Adrenal gland (tissue), 12 donors: Measurements from ENCODE around the gene KIZ. TPM values are rescaled to one million over a fixed set of nuclear protein-coding genes. Genes with fewer than 3 reads are reported as not detected.

ENCODE experiments used
- DNase-seq, 7 donors: peaks; one replicate each; pipeline ENCODE4 v3.0.0-alpha.2; 2019 to 2020
- H3K27ac ChIP-seq, 5 donors: fragments of 200-600 bp; sonication (generic) in 4 of 5; 1 replicate in 3 of 5; 2 replicates in 2 of 5; pipeline versions ENCODE4 v1.5.1 to v1.8.0; 2016 to 2020; ENCODE audit warnings: mild to moderate bottlenecking in 1 of 5
- H3K27me3 ChIP-seq: fragments of 200-600 bp; 2 replicates; pipeline ENCODE4 v1.8.0; 2021
- H3K36me3 ChIP-seq, 2 donors: fragments of 200-600 bp; replicated peaks in 1 of 2; 1 replicate in 1 of 2; 2 replicates in 1 of 2; pipeline versions ENCODE4 v1.5.1 to v1.8.0; 2018 to 2022
- H3K4me1 ChIP-seq, 2 donors: fragments of 200-600 bp; replicated peaks in 1 of 2; 1 replicate in 1 of 2; 2 replicates in 1 of 2; pipeline versions ENCODE4 v1.5.1 to v1.8.0; 2018 to 2021
- H3K4me3 ChIP-seq, 4 donors: fragments of 200-600 bp; sonication (generic) in 3 of 4; one replicate each; pipeline ENCODE4 v1.5.1; 2016 to 2018
- H3K9me3 ChIP-seq, 3 donors: fragments of 200-600 bp; sonication (generic) in 1 of 3; replicated peaks in 1 of 3; 1 replicate in 2 of 3; 2 replicates in 1 of 3; pipeline versions ENCODE4 v1.5.1 to v1.8.0; 2016 to 2021
- POLR2A ChIP-seq, 2 donors: fragments of 450-650 bp; IDR thresholded peaks; one replicate each; pipeline ENCODE4 v1.6.1; 2017; ENCODE audit warnings: antibody characterized with exemption in 2 of 2, mild to moderate bottlenecking in 2 of 2, moderate library complexity in 1 of 2
- WGBS, 4 donors: extraction: QIAGEN DNeasy Blood & Tissue Kit in 2 of 4; methylation state at CpG; one replicate each; pipeline versions ENCODE4 v1.1.5 to v1.1.7; 2013 to 2017; 5-methylcytosine and 5-hydroxymethylcytosine counted together
- intact Hi-C, 2 donors: fragments of 100-400 bp; cut with DNase I; formaldehyde crosslinking; loops; one replicate each; pipeline versions ENCODE4 v1.14.1 to v1.15.0; 2022 to 2023
- polyA plus RNA-seq, 3 donors: library from polyadenylated mRNA; stranded (reverse); fragments of 200-250 nt in 2 of 3; fragments of 350-450 nt in 1 of 3; fragmentation: Illumina TruSeq in 1 of 3; extraction: RNeasy Lipid Tissue Mini Kit (QIAGEN cat#74804) in 1 of 3; gene quantifications; one replicate each; pipeline ENCODE4 v1.2.3, GENCODE V29; 2013 to 2014
- total RNA-seq, 9 donors: library from RNA; depleted of rRNA in 4 of 9; stranded (reverse); fragments of >200 nt in 4 of 9; fragments of 120-200 nt in 1 of 9; fragmentation: NEBNext Ultra II Directional in 1 of 9; extraction: Animal tissue kit (Norgen Biotek cat#: 25700) in 1 of 9; gene quantifications; one replicate each; pipeline versions ENCODE4 v1.1.0 to v1.2.4, GENCODE V29; 2013 to 2023
- TF ChIP-seq, protein P1 (sequence below), 6 experiments: fragments of 450-650 bp in 4 of 6; fragments of 200-600 bp in 2 of 6; sonication (generic) in 1 of 6; IDR thresholded peaks; 1 replicate in 5 of 6; 2 replicates in 1 of 6; pipeline versions ENCODE4 v1.5.1 to v1.8.0; 2016 to 2021; ENCODE audit warnings: antibody characterized with exemption in 6 of 6, mild to moderate bottlenecking in 2 of 6, moderate library complexity in 1 of 6
- donor health status: healthy with polysubstance abuse.
- donor health status: Bipolar disorder and iron deficiency.
- donor health status: DM: yes; HTN: yes; CAD: no.
- donor health status: DM: no; HTN: no; CAD: no.
- donor health status: DM: no; HTN: no; CAD: no.
- donor health status: DM: yes; HTN: yes; CAD: no.

The KIZ gene
- total and polyA plus RNA-seq, 12 donors, result 10.4 to 62.9 (median 15.3) TPM

GRCh38 chr20:21230686-21231085 lies 104.8 kb downstream of the KIZ start:
- peaks cover 0 to 7% of the 10 kb centered on the region in 2 donors for H3K36me3 ChIP-seq
- peaks cover under 1 to 1% of the 10 kb centered on the region in 2 donors for H3K4me1 ChIP-seq
- intact Hi-C loops, result loop anchor here in 1 of 2 donors (5.0 kb wide), 1 partner anchor 277 kb away; no protein-coding TSS in a partner anchor
- no peaks in the 10 kb centered on the region for H3K9me3 ChIP-seq
- 84 to 89% (median 87%) methylated on average over 4 of the region's 4 CpGs for WGBS, 4 donors
- DNase-seq, result no peak
- H3K27me3 ChIP-seq, result no peaks in the 10 kb centered on the region
- no peak overlapping the region for H3K4me3 ChIP-seq
- H3K27ac ChIP-seq, result no peak overlapping the region
- TF ChIP-seq POLR2A (IDR thresholded peaks at IDR 0.05), result no peak
- TF ChIP-seq, protein P1, sequence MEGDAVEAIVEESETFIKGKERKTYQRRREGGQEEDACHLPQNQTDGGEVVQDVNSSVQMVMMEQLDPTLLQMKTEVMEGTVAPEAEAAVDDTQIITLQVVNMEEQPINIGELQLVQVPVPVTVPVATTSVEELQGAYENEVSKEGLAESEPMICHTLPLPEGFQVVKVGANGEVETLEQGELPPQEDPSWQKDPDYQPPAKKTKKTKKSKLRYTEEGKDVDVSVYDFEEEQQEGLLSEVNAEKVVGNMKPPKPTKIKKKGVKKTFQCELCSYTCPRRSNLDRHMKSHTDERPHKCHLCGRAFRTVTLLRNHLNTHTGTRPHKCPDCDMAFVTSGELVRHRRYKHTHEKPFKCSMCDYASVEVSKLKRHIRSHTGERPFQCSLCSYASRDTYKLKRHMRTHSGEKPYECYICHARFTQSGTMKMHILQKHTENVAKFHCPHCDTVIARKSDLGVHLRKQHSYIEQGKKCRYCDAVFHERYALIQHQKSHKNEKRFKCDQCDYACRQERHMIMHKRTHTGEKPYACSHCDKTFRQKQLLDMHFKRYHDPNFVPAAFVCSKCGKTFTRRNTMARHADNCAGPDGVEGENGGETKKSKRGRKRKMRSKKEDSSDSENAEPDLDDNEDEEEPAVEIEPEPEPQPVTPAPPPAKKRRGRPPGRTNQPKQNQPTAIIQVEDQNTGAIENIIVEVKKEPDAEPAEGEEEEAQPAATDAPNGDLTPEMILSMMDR (IDR thresholded peaks at IDR 0.05), result no peak

DNA sequence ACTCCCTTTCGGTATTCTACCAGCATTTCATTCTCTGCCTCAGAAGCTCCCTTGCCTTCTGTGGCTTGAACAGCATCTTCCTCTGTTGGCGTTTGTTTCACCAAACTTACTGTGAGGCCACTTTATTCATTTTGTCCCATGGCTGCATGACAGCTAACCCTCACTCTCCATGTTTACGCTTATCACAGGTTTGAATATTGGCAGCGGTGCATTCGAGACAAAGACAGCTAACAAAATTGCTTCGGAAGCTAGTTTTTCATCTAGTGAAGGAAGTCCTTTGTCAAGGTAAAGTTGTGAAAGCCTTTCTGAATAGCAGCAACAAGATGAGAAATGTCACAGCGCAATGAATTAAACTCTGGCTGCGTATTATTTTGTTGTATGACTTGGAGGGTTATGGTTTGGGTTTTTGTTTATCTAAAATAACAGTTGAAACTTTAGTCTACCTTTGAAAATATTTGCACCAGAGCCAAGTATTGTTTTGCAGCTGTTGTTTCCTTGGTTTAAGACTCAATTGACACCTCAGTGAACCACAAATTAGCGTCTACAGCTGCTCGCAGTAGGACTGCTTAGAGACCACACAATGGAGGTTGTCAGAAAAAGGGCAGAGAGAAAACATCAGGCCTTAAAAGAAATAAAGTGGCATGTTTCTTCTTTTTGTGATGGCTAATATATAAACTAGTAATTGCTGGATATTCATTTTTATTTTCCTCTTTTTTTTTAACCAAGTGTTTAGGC lies 106.8 kb downstream of the KIZ start:
- Histone ChIP-seq H3K4me1 (peaks cover 5 to 7% of the 10 kb centered on the region in 2 donors), H3K27me3 (no peaks in the 10 kb centered on the region), H3K4me3 (no peak overlapping the region), H3K36me3 (peaks cover 0 to 7% of the 10 kb centered on the region in 2 donors), H3K27ac (no peak overlapping the region), H3K9me3 (no peaks in the 10 kb centered on the region)
- TF ChIP-seq POLR2A (IDR thresholded peaks at IDR 0.05), result no peak
- TF ChIP-seq, protein P1 (IDR thresholded peaks at IDR 0.05), result no peak
- no peak for DNase-seq
- intact Hi-C loops, result loop anchor here in 1 of 2 donors (5.0 kb wide), 1 partner anchor 275 kb away; no protein-coding TSS in a partner anchor
- 86 to 92% (median 89%) methylated on average over 10 of the region's 10 CpGs for WGBS, 4 donors

DNA sequence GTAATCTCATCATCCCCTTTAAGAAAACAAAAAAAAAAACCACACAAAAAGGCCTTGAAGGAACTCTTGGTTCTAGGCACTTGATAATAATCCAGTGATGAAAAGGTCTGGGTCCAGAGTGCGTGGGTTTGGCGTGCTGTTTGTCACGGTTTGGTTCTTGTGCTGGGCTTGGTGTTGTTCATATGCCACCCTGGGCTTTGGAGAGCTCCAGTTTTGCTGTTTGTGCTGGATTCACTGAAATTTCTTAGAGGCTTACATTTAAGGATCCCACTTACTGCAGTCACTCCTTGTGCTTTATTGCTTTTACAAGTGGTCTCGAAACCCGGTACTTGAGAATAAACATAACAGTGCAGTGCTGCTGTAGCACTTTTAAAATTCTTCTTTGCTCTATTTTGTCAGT lies 108.4 kb downstream of the KIZ start:
- no peaks in the 10 kb centered on the region for H3K27me3 ChIP-seq
- no peak overlapping the region for H3K27ac ChIP-seq
- no peak for DNase-seq
- peaks cover 5 to 7% of the 10 kb centered on the region in 2 donors for H3K4me1 ChIP-seq
- intact Hi-C loops, result loop anchor here in 1 of 2 donors (5.0 kb wide), 1 partner anchor 273 kb away; no protein-coding TSS in a partner anchor
- WGBS, 4 donors, result 94 to 99% (median 96%) methylated on average over 5 of the region's 5 CpGs
- H3K36me3 ChIP-seq, result peaks cover 0 to 7% of the 10 kb centered on the region in 2 donors
- H3K9me3 ChIP-seq, result no peaks in the 10 kb centered on the region
- TF ChIP-seq, protein P1 (IDR thresholded peaks at IDR 0.05), result no peak
- TF ChIP-seq POLR2A (IDR thresholded peaks at IDR 0.05), result no peak
- no peak overlapping the region for H3K4me3 ChIP-seq

DNA sequence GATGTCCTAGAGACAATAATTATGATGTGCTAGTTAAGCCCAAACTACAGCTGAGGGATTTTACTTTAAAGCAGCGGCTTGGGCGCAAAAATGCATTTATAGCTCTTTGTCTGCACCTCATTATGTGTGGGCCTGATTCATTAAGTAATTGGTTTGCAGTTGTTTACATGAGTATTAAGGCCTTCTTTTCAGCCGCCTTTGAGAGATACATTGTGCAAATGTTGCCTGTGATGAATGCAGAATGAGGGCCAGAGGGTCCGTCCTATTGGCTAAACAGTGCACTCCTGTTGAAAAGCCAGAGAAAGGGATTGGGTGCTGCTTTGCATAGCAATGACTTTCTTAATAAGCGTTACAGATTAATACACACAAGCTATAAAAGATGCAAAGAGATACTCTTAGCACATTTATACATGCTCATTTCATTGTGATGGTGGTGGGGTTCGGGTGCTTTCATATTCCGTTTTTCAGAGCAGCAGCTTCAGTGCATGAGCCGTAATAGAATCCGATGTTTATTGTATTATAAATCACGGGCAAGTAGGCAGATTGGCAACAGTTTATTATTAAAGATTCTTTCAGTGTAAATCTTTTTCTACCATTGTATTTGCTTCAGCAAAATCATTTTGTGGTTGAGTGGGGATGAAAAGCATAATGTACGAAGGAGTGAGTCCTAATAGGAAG lies 109.1 kb downstream of the KIZ start:
- Histone ChIP-seq H3K27ac (no peak overlapping the region), H3K4me1 (peaks cover 5 to 7% of the 10 kb centered on the region in 2 donors), H3K4me3 (no peak overlapping the region), H3K9me3 (no peaks in the 10 kb centered on the region), H3K36me3 (peaks cover 0 to 5% of the 10 kb centered on the region in 2 donors), H3K27me3 (no peaks in the 10 kb centered on the region)
- DNase-seq, result no peak
- TF ChIP-seq, protein P1 (IDR thresholded peaks at IDR 0.05), result no peak
- TF ChIP-seq POLR2A (IDR thresholded peaks at IDR 0.05), result no peak
- intact Hi-C loops, result loop anchor here in 1 of 2 donors (5.0 kb wide), 1 partner anchor 272 kb away; no protein-coding TSS in a partner anchor
- 84 to 88% (median 86%) methylated on average over 11 of the region's 11 CpGs for WGBS, 4 donors
